Neural cell (in vitro differentiated cells): ENCODE measurements around the gene GTF3A.

ENCODE experiments used
- CTCF ChIP-seq: fragments of 450-650 bp; IDR thresholded peaks from 2 replicates; pipeline ENCODE4 v1.5.1; 2014; ENCODE audit warnings: antibody characterized with exemption, mild to moderate bottlenecking, moderate library complexity; ENCODE audit not compliant: poor library complexity, severe bottlenecking
- EP300 ChIP-seq: fragments of 450-650 bp; conservative IDR thresholded peaks from 2 replicates; pipeline ENCODE4 v1.6.1; 2014; ENCODE audit warnings: antibody characterized with exemption, mild to moderate bottlenecking, moderate library complexity; ENCODE audit not compliant: poor library complexity, severe bottlenecking
- EZH2 ChIP-seq: fragments of 200-600, 300-800 bp; shearing (Covaris generic), sonication (generic); IDR thresholded peaks from 2 replicates; pipeline ENCODE4 v1.6.1; 2014; ENCODE audit warnings: antibody characterized with exemption, low read length, borderline replicate concordance, mild to moderate bottlenecking; ENCODE audit not compliant: insufficient read depth, poor library complexity, severe bottlenecking
- MXI1 ChIP-seq: fragments of 450-650 bp; conservative IDR thresholded peaks from 2 replicates; pipeline ENCODE4 v1.6.1; 2014; ENCODE audit warnings: antibody characterized with exemption, mild to moderate bottlenecking; ENCODE audit not compliant: poor library complexity, severe bottlenecking
- POLR2AphosphoS5 ChIP-seq: IDR thresholded peaks from 2 replicates; pipeline ENCODE4 v1.6.1; 2012
- RAD21 ChIP-seq: fragments of 450-650 bp; conservative IDR thresholded peaks from 2 replicates; pipeline ENCODE4 v1.6.1; 2014; ENCODE audit warnings: antibody characterized with exemption, mild to moderate bottlenecking, moderate library complexity
- REST ChIP-seq: IDR thresholded peaks from 2 replicates; pipeline ENCODE4 v1.6.1; 2012; ENCODE audit warnings: borderline replicate concordance
- SMC3 ChIP-seq: fragments of 450-650 bp; conservative IDR thresholded peaks from 2 replicates; pipeline ENCODE4 v1.6.1; 2014; ENCODE audit warnings: antibody characterized with exemption, mild to moderate bottlenecking, moderate library complexity; ENCODE audit not compliant: poor library complexity
- TAF1 ChIP-seq: IDR thresholded peaks from 2 replicates; pipeline ENCODE4 v1.6.1; 2012; ENCODE audit warnings: low read depth

- TF ChIP-seq POLR2AphosphoS5 (no peak), CTCF (no peak), EZH2 (no peak), SMC3 (no peak), RAD21 (no peak), TAF1 (no peak), REST (no peak), EP300 (no peak), MXI1 (no peak)
Measured at GRCh38 chr13:27405546-27406134, 18.8 kb upstream of the GTF3A start.
